Middle frontal gyrus (tissue), 1 donor: ENCODE data around the gene VWCE.

ENCODE experiments used
- DNase-seq: peaks from one replicate; pipeline ENCODE4 v3.0.0-alpha.2; 2015; ENCODE audit warnings: low spot score; ENCODE audit errors: extremely low spot score

Gene VWCE

DNA sequence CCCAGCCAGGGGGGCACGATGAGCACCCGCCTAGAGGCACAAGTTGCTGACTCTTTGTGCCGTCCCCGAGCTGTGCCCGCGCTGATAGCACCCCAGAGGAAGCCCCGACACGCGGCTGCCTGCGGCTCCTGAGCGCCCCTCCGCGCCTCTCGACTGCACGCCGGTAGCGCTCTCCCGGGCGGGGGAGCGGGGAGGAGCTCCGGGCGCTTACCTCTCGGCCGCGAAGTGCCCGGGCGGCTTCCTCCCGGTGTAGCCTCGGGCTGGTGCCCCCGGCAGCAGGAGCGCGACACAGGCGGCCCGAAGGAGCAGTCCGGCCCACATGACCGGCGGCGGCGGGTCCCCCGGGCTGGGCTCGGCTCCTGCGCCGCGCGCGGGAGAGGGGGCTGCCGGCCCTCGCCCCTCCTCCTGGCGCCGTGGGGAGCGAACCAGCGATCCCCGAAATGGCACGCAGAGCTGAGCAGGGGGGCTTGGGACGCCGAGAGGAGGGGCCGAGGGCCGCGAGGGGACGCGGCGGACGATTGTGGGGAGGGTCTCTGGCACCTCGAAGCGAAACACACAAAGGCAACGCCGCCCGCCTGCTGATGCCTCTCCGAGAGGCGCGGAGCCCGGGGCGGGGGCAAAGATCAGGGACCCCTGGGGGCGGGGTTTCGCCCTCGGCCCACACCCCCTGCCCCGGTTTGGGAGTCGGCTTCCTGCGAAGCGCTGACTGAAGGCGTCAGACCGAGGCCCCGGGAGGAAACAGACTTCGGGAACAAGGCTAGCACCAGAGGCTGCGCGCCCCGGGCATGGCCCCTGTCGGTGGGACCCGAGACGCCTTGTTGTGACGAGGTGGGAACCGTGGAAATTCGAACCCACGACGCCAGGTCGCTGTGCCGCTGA is at the start of gene VWCE:
TSS of gene VWCE (minus strand) at position 600 of the 879 bp plus-strand sequence. CDS start at position 321, 279 bp downstream.
- no peak for DNase-seq

DNA sequence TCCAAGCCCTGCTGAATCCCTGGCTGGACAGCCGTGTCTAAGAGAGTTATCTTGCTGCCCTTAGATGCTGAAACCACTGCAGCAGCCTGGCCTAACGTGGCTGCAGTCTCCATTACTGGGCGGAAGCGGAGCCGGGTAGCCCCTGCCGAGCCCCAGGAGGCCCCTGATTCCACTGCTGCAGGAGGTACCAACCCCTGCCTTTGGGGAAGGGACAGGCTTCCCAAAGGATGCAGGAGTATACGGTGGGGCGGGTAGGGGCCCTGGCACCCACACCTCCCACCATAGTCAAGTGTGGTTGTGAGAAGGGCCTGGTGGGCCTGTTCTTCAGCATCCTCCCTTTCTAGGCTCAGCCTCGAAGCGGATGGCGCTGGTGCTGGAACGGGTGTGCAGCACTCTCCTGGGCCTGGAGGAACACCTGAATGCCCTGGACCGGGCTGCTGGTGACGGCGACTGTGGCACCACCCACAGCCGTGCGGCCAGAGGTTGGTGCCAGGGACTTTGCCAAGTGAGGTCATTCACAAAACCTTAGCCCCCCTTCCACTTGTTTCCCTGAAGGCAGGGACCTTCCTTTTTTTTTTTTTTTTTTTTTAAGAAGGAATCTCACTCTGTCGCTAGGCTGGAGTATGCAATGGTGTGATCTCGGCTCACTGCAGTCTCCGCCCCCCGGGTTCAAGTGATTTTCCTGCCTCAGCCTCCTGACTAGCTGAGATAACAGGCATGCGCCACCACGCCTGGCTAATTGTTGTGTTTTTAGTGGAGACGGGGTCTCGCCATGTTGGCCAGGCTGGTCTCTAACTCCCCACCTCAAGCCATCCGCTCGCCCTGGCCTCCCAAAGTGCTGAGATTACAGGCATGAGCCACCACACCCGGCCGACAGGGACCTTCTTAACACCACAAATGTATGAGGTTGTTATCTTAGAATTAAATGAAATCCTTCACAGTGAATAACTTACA is 49.0 kb upstream of the VWCE start:
- no peak for DNase-seq

- DNase-seq, result no peak
Observed at GRCh38 chr11:61342207-61342803, 47.2 kb upstream of the VWCE start.

DNA sequence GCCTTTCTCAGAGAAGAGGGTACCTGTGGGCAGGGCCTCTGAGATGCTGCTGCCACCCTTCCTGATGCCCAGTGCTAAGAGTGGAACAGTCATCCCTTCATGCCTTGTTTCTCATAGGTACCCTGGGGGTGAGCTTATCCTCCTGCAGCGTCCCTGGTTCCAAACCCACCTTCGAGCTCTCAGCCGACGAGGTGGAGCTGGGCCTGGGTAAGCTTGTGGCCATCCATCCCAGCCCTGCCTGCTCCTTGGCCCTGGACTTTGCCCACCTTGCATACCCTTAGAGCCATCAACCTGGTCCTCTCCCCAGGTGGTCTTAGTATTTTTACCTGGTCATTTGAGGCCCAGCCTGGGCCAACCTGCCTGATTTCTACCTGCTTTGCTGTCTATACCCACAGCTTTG is 46.6 kb upstream of the VWCE start:
- DNase-seq, result no peak

- no peak for DNase-seq
Observed at GRCh38 chr11:61340979-61341378, 45.9 kb upstream of the VWCE start.

GRCh38 chr11:61339490-61339878 is 44.4 kb upstream of the VWCE start:
- no peak for DNase-seq

DNA sequence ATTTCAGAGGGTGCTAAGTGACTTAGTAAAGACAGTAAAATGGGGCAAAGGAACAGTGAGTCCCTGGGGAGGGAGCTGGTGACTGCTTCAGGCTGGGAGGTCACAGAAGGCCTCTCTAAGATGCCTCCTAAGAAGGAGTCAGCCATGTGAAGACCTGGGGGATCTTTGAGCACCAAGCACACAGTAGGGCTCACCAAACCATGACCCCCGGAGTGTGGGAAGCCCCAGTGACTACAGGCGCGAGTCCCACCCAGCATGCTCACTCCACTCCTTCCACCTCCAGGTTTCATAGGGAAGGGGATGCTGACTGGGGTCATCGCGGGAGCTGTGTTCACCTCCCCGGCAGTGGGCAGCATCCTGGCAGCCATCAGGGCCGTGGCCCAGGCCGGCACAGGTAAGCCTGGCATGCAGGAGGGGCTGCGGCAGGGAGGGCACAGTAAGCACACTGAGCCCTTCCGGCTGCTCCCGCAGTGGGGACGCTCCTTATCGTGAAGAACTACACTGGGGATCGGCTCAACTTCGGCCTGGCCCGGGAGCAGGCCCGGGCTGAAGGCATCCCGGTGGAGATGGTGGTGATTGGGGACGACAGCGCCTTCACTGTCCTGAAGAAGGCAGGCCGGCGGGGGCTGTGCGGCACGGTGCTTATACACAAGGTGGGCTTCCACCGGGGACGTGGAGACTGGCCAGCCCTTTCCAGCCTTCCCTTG is 43.8 kb upstream of the VWCE start:
- DNase-seq, result no peak

DNA sequence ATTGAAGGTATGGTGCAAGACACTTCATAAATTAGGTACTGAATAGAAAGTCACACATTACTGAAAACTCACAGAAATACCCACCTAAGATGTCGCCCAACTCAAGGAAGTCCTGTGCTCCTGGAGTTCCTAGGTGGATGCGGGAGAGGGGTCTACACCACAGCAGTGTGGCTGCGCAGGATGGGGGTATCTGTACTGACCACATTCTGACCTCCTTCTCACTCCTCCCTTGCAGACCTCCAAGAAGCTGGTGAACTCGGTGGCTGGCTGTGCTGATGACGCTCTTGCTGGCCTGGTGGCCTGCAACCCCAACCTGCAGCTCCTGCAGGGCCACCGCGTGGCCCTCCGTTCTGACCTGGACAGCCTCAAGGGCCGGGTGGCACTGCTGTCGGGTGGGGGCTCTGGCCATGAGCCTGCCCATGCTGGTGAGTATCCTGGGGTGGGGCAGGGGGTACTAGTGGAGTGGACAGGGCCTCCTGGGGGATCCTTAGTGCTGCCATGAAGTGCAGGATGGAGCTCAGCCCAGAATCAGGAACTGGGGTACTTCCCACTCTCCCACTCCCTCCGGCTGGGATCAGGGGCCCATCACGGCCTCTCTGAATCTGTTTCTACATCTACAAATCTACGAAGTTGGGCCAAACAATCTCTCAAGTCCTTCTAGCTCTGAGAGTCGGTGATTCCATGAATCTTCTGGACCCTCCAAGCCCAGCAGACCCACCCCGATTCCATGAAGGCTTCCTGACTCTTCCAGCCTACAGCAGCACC is 42.8 kb upstream of the VWCE start:
- no peak for DNase-seq

DNA sequence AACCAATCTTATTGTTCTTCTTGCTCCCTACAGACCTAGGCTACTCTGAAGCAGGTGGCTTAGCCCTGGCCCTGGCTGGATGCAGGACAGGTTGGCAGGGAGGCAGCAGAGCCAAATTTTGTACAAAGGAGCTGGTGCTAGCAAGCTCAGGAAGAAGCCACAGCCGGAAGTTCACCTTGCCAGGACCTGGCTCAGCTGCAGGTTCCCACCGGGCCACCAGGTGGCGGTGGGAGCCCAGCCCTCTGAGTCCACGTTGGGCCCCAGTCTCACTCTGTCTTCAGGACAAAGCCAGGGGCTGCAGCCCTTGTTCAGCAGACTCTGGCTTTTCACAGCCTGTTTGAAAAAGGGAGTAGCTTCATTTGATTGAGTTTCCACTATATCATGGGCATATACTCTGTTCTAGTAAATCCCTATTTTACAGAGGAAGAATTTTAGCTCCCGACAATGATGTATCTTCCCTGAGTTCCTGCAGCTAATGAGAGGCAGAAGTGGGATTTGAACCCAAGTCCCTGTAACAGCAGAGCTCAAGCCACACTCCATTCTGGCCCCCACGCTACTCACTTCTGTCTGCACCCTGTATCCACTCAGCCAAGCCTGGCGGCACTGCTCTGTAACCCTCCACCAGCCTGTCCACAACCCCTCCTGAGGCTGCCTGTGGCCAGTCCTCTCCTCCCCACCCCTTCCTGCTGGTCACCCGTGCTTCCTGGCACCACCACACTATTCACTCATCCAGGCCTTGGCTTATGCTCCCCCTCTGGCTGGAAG is 41.2 kb upstream of the VWCE start:
- DNase-seq, result peak; percentile 33

- DNase-seq, result no peak
Observed at GRCh38 chr11:61335355-61335710, 40.2 kb upstream of the VWCE start.

DNA sequence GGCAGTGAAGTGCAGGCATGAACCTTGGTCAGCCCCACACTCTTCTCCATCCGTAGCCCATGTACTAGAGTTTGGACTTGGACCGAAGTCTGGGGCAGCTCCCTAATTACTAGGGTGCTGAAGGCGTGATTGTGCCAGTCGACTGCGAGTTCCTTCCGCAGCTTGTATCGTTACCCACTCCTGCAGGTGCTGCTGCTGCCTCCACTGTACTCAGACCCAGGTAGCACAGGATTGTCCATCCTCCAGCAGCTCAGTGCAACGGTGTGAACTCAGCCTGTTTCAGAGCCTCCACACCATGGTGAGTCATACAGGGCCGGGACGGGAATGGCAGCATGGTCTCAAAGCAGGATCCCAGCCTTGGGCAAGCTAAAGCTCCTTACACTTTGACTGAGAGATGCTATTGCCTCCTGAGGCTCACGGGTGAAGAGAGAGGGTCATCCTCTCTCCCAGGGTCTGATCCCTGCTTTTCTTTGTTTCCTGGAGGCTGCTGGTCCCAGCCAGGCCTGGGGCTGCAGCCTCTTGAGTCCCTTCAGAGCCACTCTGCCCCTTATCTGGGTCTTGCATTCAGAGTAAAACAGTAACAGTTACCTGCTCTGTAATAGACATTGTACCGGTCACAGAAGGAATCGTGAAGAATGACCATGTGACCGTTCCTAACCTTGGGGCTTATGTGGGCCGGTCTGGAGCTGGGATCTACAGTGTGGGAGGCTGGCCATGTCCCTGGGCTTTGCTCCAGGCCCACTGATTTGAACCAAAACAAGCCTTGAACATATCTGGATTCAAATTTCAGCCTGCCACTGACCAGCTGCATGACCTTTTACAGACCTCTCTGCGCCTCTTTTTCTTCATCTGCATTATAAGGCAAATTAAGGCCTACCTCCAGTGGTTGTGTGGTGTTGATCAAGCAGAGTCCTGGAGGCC is 39.6 kb upstream of the VWCE start:
- no peak for DNase-seq

- DNase-seq, result no peak
Observed at GRCh38 chr11:61333550-61334433, 38.7 kb upstream of the VWCE start.

- DNase-seq, result peak; percentile 89
Observed at GRCh38 chr11:61332797-61333549, 37.9 kb upstream of the VWCE start, which contains the start of the genes DDB1 and TKFC. DDB1 (minus strand) TSS chr11:61333105; CDS start chr11:61332968, 137 bp downstream. TKFC (plus strand) TSS chr11:61333228; CDS start chr11:61334729, 1,501 bp downstream.

GRCh38 chr11:61332281-61332796 is 37.2 kb upstream of the VWCE start:
- DNase-seq, result no peak

GRCh38 chr11:61331651-61332050 is 36.5 kb upstream of the VWCE start:
- DNase-seq, result no peak

DNA sequence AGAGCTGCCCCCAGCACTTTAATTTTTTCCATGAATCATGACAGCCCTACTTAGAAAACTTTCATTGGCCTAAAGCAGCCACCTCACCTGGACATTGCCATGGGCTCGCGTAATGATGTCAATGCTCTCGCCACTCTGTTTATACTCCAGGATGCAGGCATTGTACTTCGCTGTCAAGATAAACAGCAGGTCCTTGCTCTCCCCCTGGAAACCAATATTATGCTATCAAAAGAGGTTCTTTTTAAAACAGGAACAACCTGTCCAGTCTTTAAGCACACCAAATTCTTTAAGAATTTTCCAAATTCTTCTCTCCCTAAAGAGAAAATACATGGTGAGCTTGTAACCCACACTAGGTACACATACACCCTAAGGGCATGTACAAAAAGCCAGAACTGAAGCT is 34.8 kb upstream of the VWCE start:
- no peak for DNase-seq
